NB4 (cell line): Measurements from ENCODE around the gene ANKRD45.

Experiments used
- MYC ChIP-seq: IDR thresholded peaks from 2 replicates; pipeline ENCODE4 v1.6.1; 2011; ENCODE audit warnings: low read depth, low read length
- POLR2A ChIP-seq: IDR thresholded peaks from 2 replicates; pipeline ENCODE4 v1.6.1; 2011; ENCODE audit warnings: mild to moderate bottlenecking; ENCODE audit not compliant: insufficient read length; ENCODE audit errors: extremely low read depth
- TF ChIP-seq, protein P1 (sequence below): IDR thresholded peaks from one replicate; pipeline ENCODE4 v1.5.1; 2012; ENCODE audit warnings: low read depth, low read length

DNA sequence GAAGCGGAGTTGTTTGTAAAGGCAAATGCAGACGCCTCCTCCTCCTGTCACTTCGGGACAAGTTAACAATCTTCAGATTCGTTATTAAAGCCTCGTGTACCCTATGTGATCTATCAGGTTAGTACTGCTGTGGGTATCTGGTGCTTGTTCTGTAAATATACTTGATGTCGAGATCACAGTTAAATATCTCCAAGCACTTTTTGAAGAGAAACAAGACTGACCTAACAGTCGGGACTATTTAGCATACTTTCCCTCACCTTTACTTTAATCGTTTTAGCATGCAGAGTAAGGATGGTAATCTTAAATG, 45.8 kb upstream of the ANKRD45 start:
- TF ChIP-seq, protein P1, sequence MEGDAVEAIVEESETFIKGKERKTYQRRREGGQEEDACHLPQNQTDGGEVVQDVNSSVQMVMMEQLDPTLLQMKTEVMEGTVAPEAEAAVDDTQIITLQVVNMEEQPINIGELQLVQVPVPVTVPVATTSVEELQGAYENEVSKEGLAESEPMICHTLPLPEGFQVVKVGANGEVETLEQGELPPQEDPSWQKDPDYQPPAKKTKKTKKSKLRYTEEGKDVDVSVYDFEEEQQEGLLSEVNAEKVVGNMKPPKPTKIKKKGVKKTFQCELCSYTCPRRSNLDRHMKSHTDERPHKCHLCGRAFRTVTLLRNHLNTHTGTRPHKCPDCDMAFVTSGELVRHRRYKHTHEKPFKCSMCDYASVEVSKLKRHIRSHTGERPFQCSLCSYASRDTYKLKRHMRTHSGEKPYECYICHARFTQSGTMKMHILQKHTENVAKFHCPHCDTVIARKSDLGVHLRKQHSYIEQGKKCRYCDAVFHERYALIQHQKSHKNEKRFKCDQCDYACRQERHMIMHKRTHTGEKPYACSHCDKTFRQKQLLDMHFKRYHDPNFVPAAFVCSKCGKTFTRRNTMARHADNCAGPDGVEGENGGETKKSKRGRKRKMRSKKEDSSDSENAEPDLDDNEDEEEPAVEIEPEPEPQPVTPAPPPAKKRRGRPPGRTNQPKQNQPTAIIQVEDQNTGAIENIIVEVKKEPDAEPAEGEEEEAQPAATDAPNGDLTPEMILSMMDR: no peak
- TF ChIP-seq POLR2A (no peak), MYC (no peak)
